IPS-NIHi7 (cell line): ENCODE measurements around the gene GRIN2D.
A peak's percentile ranks its signal among the peaks of the same experiment; 100 is the strongest.

ENCODE experiments used
- DNase-seq: peaks from one replicate; pipeline ENCODE4 v3.0.0; 2012; ENCODE audit warnings: mixed read lengths; ENCODE audit errors: extremely low spot score

Gene GRIN2D

GRCh38 chr19:48397263-48398101 lies 4.0 kb downstream of the GRIN2D start:
- DNase-seq: no peak

- no peak for DNase-seq
These were observed 4.6 kb downstream of the GRIN2D start for GRCh38 chr19:48398102-48398374.

- peak; percentile 92 for DNase-seq
These were observed 5.1 kb downstream of the GRIN2D start for GRCh38 chr19:48398375-48399235.

- DNase-seq: peak; percentile 75
These were observed 6.7 kb downstream of the GRIN2D start for GRCh38 chr19:48400018-48400742.

- DNase-seq: no peak
These were observed 7.8 kb downstream of the GRIN2D start for GRCh38 chr19:48401287-48401686.

GRCh38 chr19:48403606-48404005 lies 10.1 kb downstream of the GRIN2D start:
- peak; percentile 80 for DNase-seq

GRCh38 chr19:48405010-48405659 lies 11.7 kb downstream of the GRIN2D start:
- no peak for DNase-seq

- DNase-seq: no peak
These were observed 12.4 kb downstream of the GRIN2D start for GRCh38 chr19:48405850-48406249.

GRCh38 chr19:48413879-48414587 lies 20.6 kb downstream of the GRIN2D start:
- no peak for DNase-seq

- DNase-seq: peak; percentile 71
These were observed 21.9 kb downstream of the GRIN2D start for GRCh38 chr19:48415395-48415794.

- no peak for DNase-seq
These were observed 22.3 kb downstream of the GRIN2D start for GRCh38 chr19:48415806-48416221.

- no peak for DNase-seq
These were observed 24.0 kb downstream of the GRIN2D start for GRCh38 chr19:48417421-48417820.

- DNase-seq: no peak
These were observed 25.0 kb downstream of the GRIN2D start for GRCh38 chr19:48418317-48419064.

- peak; percentile 77 for DNase-seq
These were observed 25.9 kb downstream of the GRIN2D start for GRCh38 chr19:48419158-48419920.

GRCh38 chr19:48421548-48421947 lies 28.1 kb downstream of the GRIN2D start:
- no peak for DNase-seq

GRCh38 chr19:48424694-48425219 lies 31.3 kb downstream of the GRIN2D start:
- peak; percentile 75 for DNase-seq

GRCh38 chr19:48428670-48429069 lies 35.2 kb downstream of the GRIN2D start:
- DNase-seq: no peak

- DNase-seq: no peak
These were observed 39.9 kb downstream of the GRIN2D start for GRCh38 chr19:48433337-48433736.

- DNase-seq: no peak
These were observed 43.1 kb downstream of the GRIN2D start for GRCh38 chr19:48436586-48436985.
